Measurements from ENCODE around the gene FBXW11. TPM values are rescaled to one million over a fixed set of nuclear protein-coding genes. Genes with fewer than 3 reads are reported as not detected.
"Not testable (repeated sequence)": the region's sequence is repeated elsewhere in the genome, so short reads cannot be mapped to it uniquely, and the experiment has no call there.

FBXW11 gene
- polyA plus RNA-seq, 1 donor (not counting 4 experiments of a cell fraction or from before 2014, with no cell fraction given) = 48.4 TPM

DNA sequence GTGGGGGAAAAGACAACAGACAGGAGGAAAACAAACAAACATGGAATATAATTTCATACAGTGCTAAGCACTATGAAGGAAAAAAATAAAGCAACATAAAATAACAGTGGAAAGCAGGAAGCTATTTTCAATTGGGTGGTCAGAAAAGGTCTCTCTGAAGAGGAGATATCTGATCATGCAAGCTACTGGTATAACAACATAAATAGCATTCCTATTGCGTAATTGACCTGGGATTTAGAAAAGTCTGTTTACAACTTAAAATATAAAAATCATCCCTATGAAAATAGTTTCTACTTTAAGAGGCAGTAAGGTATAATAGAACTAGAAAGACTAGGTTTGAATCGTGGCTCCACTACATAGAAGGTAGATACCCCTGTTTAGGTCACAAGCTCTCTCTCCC, 61.4 kb downstream of the FBXW11 start:
- DNase-seq (ENCODE audit: low read depth, low spot score) = no peak
- Histone ChIP-seq H3K9ac (ENCODE audit: control insufficient read depth, extremely low read depth, insufficient read depth, low read length) (peak overlapping the region; percentile 35), H3K4me2 (ENCODE audit: control insufficient read depth, extremely low read depth, insufficient read depth, low read depth, low read length) (peak overlapping the region; percentile 77), H3K36me3 (ENCODE audit: control insufficient read depth in 2 of 2, extremely low read depth in 1 of 2, insufficient read depth in 2 of 2, low read length in 2 of 2) (no peaks in the 10 kb centered on the region), H4K20me1 (ENCODE audit: control insufficient read depth, extremely low read depth, insufficient read depth, low read length) (peaks cover 3% of the 10 kb centered on the region), H3K27me3 (ENCODE audit: control insufficient read depth, extremely low read depth, insufficient read depth, low read length) (no peaks in the 10 kb centered on the region), H3K9me3 (ENCODE audit: control insufficient read depth, low read depth, low read length) (no peaks in the 10 kb centered on the region), H3K4me3 (ENCODE audit: control insufficient read depth in 2 of 3, extremely low read depth in 1 of 3, insufficient read depth in 2 of 3, low read depth in 1 of 3, low read length in 3 of 3) (peak overlapping the region in 1 of 3 experiments; percentile 49), H2AFZ (ENCODE audit: control insufficient read depth, low read length) (peak overlapping the region; percentile 28), H3K4me1 (ENCODE audit: control insufficient read depth, extremely low read depth, insufficient read depth, low read length) (peaks cover 32% of the 10 kb centered on the region), H3K79me2 (ENCODE audit: control insufficient read depth, insufficient read depth, low read length) (peaks cover 73% of the 10 kb centered on the region), H3K27ac (ENCODE audit: control insufficient read depth, insufficient read depth, low read length) (peak overlapping the region; percentile 55), H3K9me1 (ENCODE audit: control insufficient read depth, extremely low read depth, insufficient read depth, low read length) (no peaks in the 10 kb centered on the region)
- no peak for FAIRE-seq
- dilution Hi-C loops (cut with MboI; ENCODE audit: extremely low pct_ligation_motif_present, low sequenced_read_pairs) = no loop called here
- no peak for TF ChIP-seq EZH2 (IDR thresholded peaks at IDR 0.05; ENCODE audit: low read length)
- no peak for TF ChIP-seq CTCF (optimal IDR thresholded peaks at IDR 0.05 in 1 of 3, IDR thresholded peaks at IDR 0.05 in 1 of 3, conservative IDR thresholded peaks at IDR 0.05 in 1 of 3; ENCODE audit: extremely low read depth in 1 of 3, insufficient read depth in 2 of 3, low read length in 3 of 3)

- H3K27ac ChIP-seq (ENCODE audit: control insufficient read depth, insufficient read depth, low read length); DNase-seq (ENCODE audit: low read depth, low spot score); H3K4me3 ChIP-seq (ENCODE audit: control insufficient read depth in 2 of 3, extremely low read depth in 1 of 3, insufficient read depth in 2 of 3, low read depth in 1 of 3, low read length in 3 of 3); H3K4me2 ChIP-seq (ENCODE audit: control insufficient read depth, extremely low read depth, insufficient read depth, low read depth, low read length); H4K20me1 ChIP-seq (ENCODE audit: control insufficient read depth, extremely low read depth, insufficient read depth, low read length); dilution Hi-C loops (cut with MboI; ENCODE audit: extremely low pct_ligation_motif_present, low sequenced_read_pairs); H3K9me3 ChIP-seq (ENCODE audit: control insufficient read depth, low read depth, low read length); H2AFZ ChIP-seq (ENCODE audit: control insufficient read depth, low read length); H3K9me1 ChIP-seq (ENCODE audit: control insufficient read depth, extremely low read depth, insufficient read depth, low read length); H3K9ac ChIP-seq (ENCODE audit: control insufficient read depth, extremely low read depth, insufficient read depth, low read length); H3K36me3 ChIP-seq (ENCODE audit: control insufficient read depth in 2 of 2, extremely low read depth in 1 of 2, insufficient read depth in 2 of 2, low read length in 2 of 2); H3K27me3 ChIP-seq (ENCODE audit: control insufficient read depth, extremely low read depth, insufficient read depth, low read length): not testable (repeated sequence)
- H3K79me2 ChIP-seq (ENCODE audit: control insufficient read depth, insufficient read depth, low read length) = peaks cover 68% of the 10 kb centered on the region
- peaks cover 32% of the 10 kb centered on the region for H3K4me1 ChIP-seq (ENCODE audit: control insufficient read depth, extremely low read depth, insufficient read depth, low read length)
- peak; percentile 51 for FAIRE-seq
Observed at GRCh38 chr5:171942112-171942516, 64.3 kb downstream of the FBXW11 start.

DNA sequence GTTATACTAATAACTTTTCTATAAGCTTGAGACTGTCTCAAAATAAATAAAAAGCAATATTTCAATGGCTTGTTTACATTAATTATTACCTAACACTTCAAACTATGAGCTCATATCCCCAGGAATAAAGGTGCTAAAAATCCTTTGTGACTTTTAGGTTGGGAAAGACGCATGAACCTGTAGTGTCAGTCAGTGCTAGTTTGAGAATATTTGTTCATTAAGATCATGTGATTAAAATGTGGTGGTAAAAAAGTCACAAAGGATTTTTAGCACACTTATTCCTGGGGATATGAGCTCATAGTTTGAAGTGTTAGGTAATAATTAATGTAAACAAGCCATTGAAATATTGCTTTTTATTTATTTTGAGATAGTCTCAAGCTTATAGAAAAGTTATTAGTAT, 64.8 kb downstream of the FBXW11 start:
- peaks cover 69% of the 10 kb centered on the region for H3K79me2 ChIP-seq (ENCODE audit: control insufficient read depth, insufficient read depth, low read length)
- peaks cover 28% of the 10 kb centered on the region for H3K4me1 ChIP-seq (ENCODE audit: control insufficient read depth, extremely low read depth, insufficient read depth, low read length)
- not testable (repeated sequence) for H3K9ac ChIP-seq (ENCODE audit: control insufficient read depth, extremely low read depth, insufficient read depth, low read length)

DNA sequence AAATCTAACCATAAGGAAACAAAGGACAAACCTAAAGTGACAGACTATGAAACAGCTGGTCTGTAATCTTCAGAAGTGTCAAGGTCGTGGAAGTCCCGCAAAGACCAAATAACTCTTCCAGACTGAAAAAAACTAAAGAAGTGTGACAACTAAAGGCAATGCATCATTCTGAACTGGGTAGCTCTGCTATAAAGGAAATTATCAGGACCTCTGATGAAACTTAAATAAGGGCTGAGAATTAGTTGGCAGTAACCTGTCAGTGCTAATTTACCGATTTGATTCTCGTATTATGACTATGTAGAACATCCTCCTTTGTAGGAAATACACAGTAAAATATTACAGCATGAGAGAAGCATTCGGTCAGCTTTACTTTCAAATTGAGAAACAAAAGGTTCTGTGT, 65.2 kb downstream of the FBXW11 start:
- H3K4me1 ChIP-seq (ENCODE audit: control insufficient read depth, extremely low read depth, insufficient read depth, low read length) = peaks cover 24% of the 10 kb centered on the region
- H4K20me1 ChIP-seq (ENCODE audit: control insufficient read depth, extremely low read depth, insufficient read depth, low read length); H3K36me3 ChIP-seq (ENCODE audit: control insufficient read depth in 2 of 2, extremely low read depth in 1 of 2, insufficient read depth in 2 of 2, low read length in 2 of 2); H3K9me3 ChIP-seq (ENCODE audit: control insufficient read depth, low read depth, low read length); H2AFZ ChIP-seq (ENCODE audit: control insufficient read depth, low read length); H3K27me3 ChIP-seq (ENCODE audit: control insufficient read depth, extremely low read depth, insufficient read depth, low read length); H3K9ac ChIP-seq (ENCODE audit: control insufficient read depth, extremely low read depth, insufficient read depth, low read length); DNase-seq (ENCODE audit: low read depth, low spot score); H3K4me2 ChIP-seq (ENCODE audit: control insufficient read depth, extremely low read depth, insufficient read depth, low read depth, low read length); H3K4me3 ChIP-seq (ENCODE audit: control insufficient read depth in 2 of 3, extremely low read depth in 1 of 3, insufficient read depth in 2 of 3, low read depth in 1 of 3, low read length in 3 of 3); H3K27ac ChIP-seq (ENCODE audit: control insufficient read depth, insufficient read depth, low read length); H3K9me1 ChIP-seq (ENCODE audit: control insufficient read depth, extremely low read depth, insufficient read depth, low read length); dilution Hi-C loops (cut with MboI; ENCODE audit: extremely low pct_ligation_motif_present, low sequenced_read_pairs): not testable (repeated sequence)
- FAIRE-seq = peak; percentile 91
- peaks cover 69% of the 10 kb centered on the region for H3K79me2 ChIP-seq (ENCODE audit: control insufficient read depth, insufficient read depth, low read length)

More for the DNA sequence above, 64.8 kb downstream of the FBXW11 start:
- H3K9me3 ChIP-seq (ENCODE audit: control insufficient read depth, low read depth, low read length); H3K4me2 ChIP-seq (ENCODE audit: control insufficient read depth, extremely low read depth, insufficient read depth, low read depth, low read length); H3K9me1 ChIP-seq (ENCODE audit: control insufficient read depth, extremely low read depth, insufficient read depth, low read length); H3K36me3 ChIP-seq (ENCODE audit: control insufficient read depth in 2 of 2, extremely low read depth in 1 of 2, insufficient read depth in 2 of 2, low read length in 2 of 2); H2AFZ ChIP-seq (ENCODE audit: control insufficient read depth, low read length); dilution Hi-C loops (cut with MboI; ENCODE audit: extremely low pct_ligation_motif_present, low sequenced_read_pairs); H4K20me1 ChIP-seq (ENCODE audit: control insufficient read depth, extremely low read depth, insufficient read depth, low read length); H3K4me3 ChIP-seq (ENCODE audit: control insufficient read depth in 2 of 3, extremely low read depth in 1 of 3, insufficient read depth in 2 of 3, low read depth in 1 of 3, low read length in 3 of 3); H3K27ac ChIP-seq (ENCODE audit: control insufficient read depth, insufficient read depth, low read length); DNase-seq (ENCODE audit: low read depth, low spot score); H3K27me3 ChIP-seq (ENCODE audit: control insufficient read depth, extremely low read depth, insufficient read depth, low read length): not testable (repeated sequence)
- FAIRE-seq = peak; percentile 36

All from keratinocyte (primary cell).